OCI-LY1 (cell line): ENCODE measurements around the gene FRMD4A.

Source experiments
- CTCF ChIP-seq: fragments of 200-600 bp; sonication (generic), shearing (Covaris generic); IDR thresholded peaks from 2 replicates; pipeline ENCODE4 v1.5.1; 2017; ENCODE audit warnings: mild to moderate bottlenecking, antibody characterized with exemption, low read length, moderate library complexity, mixed read lengths
- EZH2 ChIP-seq: fragments of 200-600 bp; sonication (generic), shearing (Covaris generic); IDR thresholded peaks from 2 replicates; pipeline ENCODE4 v1.8.0; 2017; ENCODE audit warnings: borderline replicate concordance, mixed run types, mild to moderate bottlenecking, antibody characterized with exemption, low read length, moderate library complexity, mixed read lengths

GRCh38 chr10:14192746-14193145 is 138.0 kb downstream of the FRMD4A start:
- TF ChIP-seq CTCF (no peak), EZH2 (no peak)
